22Rv1 (cell line): ENCODE data around the gene TSPAN9.

Experiments used
- ZFX ChIP-seq: fragments of 450-650 bp; IDR thresholded peaks from 2 replicates; pipeline ENCODE4 v1.6.1; 2017; ENCODE audit warnings: antibody characterized with exemption, borderline replicate concordance
- TF ChIP-seq, protein P1 (sequence below): fragments of 450-650 bp; IDR thresholded peaks from 2 replicates; pipeline ENCODE4 v1.5.1; 2017; ENCODE audit warnings: mild to moderate bottlenecking

DNA sequence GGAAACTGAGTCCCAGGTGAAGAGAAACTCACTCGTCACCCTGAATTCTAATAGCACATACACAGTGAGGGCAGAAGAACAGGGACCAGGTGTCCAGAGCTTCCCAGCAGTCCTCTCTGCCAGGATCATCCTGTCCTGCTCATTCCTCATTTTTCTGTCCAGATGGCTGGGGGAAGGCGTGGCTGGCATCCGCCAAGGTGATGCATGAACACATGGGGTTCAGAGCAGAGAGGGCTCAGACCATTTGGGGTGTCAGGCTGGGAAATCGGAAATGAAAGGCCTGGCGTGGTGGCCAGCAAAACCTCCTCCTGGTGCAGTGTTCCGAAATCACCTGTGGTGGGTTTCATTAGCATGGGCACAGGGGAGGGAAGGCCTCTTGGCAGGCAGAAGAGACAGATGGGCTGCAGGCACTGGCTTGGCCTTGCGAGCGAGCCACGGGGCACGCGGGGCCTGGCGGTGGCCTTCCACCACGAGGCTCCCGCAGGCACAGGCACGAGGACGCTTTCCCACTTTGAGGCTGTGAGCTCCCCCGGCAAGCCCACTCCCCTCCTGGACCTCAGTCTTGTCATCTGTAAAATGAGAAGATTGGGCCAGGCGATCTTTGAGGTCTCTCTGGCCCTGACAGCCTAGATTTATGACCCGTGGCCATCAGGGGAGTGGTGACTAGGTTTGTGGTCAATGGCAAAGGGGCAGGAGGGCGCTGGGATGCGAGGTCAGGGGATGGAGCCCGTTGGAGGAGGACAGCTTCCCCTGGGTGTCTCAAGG, 68.5 kb downstream of the TSPAN9 start:
- TF ChIP-seq, protein P1, sequence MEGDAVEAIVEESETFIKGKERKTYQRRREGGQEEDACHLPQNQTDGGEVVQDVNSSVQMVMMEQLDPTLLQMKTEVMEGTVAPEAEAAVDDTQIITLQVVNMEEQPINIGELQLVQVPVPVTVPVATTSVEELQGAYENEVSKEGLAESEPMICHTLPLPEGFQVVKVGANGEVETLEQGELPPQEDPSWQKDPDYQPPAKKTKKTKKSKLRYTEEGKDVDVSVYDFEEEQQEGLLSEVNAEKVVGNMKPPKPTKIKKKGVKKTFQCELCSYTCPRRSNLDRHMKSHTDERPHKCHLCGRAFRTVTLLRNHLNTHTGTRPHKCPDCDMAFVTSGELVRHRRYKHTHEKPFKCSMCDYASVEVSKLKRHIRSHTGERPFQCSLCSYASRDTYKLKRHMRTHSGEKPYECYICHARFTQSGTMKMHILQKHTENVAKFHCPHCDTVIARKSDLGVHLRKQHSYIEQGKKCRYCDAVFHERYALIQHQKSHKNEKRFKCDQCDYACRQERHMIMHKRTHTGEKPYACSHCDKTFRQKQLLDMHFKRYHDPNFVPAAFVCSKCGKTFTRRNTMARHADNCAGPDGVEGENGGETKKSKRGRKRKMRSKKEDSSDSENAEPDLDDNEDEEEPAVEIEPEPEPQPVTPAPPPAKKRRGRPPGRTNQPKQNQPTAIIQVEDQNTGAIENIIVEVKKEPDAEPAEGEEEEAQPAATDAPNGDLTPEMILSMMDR, result no peak
- no peak for TF ChIP-seq ZFX
